OCI-LY7 (cell line): Measurements from ENCODE around the gene RIC3. TPM values are rescaled to one million over a fixed set of nuclear protein-coding genes. Genes with fewer than 3 reads are reported as not detected.

ENCODE experiments used
- BruUV-seq: library from RNA; stranded (reverse); fragments of 400-500 nt; replicated peaks from 2 replicates; lab custom pipeline; 2021; lab: Mats Ljungman, UMichigan
- CTCF ChIA-PET: fragments of 300-600 bp; sonication (Branson Sonifier 250); formaldehyde crosslinking; loops from one replicate; lab custom pipeline; 2022; ENCODE audit warnings: antibody characterized with exemption; ENCODE audit not compliant: unreplicated experiment; lab: Charles Lee
- POLR2A ChIA-PET: fragments of 300-600 bp; sonication (Branson Sonifier 250); formaldehyde crosslinking; loops from one replicate; lab custom pipeline; 2022; ENCODE audit warnings: antibody characterized with exemption; lab: Charles Lee
- DNase-seq: peaks from one replicate; pipeline ENCODE4 v3.0.0-alpha.2; 2015; ENCODE audit warnings: low spot score
- H2AFZ ChIP-seq: fragments of 200-600 bp; sonication (generic), shearing (Covaris generic); 2 replicates; pipeline ENCODE4 v1.6.1; 2014; ENCODE audit warnings: mild to moderate bottlenecking, antibody characterized with exemption, low read length, moderate library complexity
- H3K27ac ChIP-seq: fragments of 200-600 bp; sonication (generic); 2 replicates; pipeline ENCODE4 v1.5.1; 2014; ENCODE audit warnings: mixed run types, low read depth, mild to moderate bottlenecking, moderate library complexity, low read length, inconsistent platforms; ENCODE audit not compliant: poor library complexity, severe bottlenecking
- H3K36me3 ChIP-seq: fragments of 200-600 bp; sonication (generic); 2 replicates; pipeline ENCODE4 v1.6.1; 2014; ENCODE audit warnings: mild to moderate bottlenecking, antibody characterized with exemption, low read length, moderate library complexity, mixed read lengths; ENCODE audit not compliant: insufficient read depth
- H3K4me1 ChIP-seq: fragments of 200-600 bp; sonication (generic); 2 replicates; pipeline ENCODE4 v1.5.1; 2014; ENCODE audit warnings: mild to moderate bottlenecking, low read length; ENCODE audit not compliant: insufficient read depth, poor library complexity, severe bottlenecking
- H3K4me2 ChIP-seq: fragments of 200-600 bp; sonication (generic); 2 replicates; pipeline ENCODE4 v1.6.1; 2014; ENCODE audit warnings: mild to moderate bottlenecking, low read length
- H3K4me3 ChIP-seq: fragments of 200-600 bp; sonication (generic); 2 replicates; pipeline ENCODE4 v1.5.1; 2014; ENCODE audit warnings: mild to moderate bottlenecking, low read depth, low read length; ENCODE audit not compliant: poor library complexity, severe bottlenecking
- H3K79me2 ChIP-seq: fragments of 200-600 bp; sonication (generic); 2 replicates; pipeline ENCODE4 v1.6.1; 2016; ENCODE audit warnings: low read depth, mild to moderate bottlenecking, low read length, moderate library complexity, mixed read lengths; ENCODE audit not compliant: insufficient read depth
- H3K9me2 ChIP-seq: fragments of 200-600 bp; sonication (generic); 2 replicates; pipeline ENCODE4 v1.6.1; 2016; ENCODE audit warnings: mild to moderate bottlenecking, low read length, mixed read lengths; ENCODE audit not compliant: insufficient read depth
- H3K9me3 ChIP-seq: fragments of 200-600 bp; sonication (generic); 2 replicates; pipeline ENCODE4 v1.6.1; 2014; ENCODE audit warnings: mild to moderate bottlenecking, mixed run types, low read length, mixed read lengths
- H4K20me1 ChIP-seq: fragments of 200-600 bp; sonication (generic); 2 replicates; pipeline ENCODE4 v1.6.1; 2014; ENCODE audit warnings: mild to moderate bottlenecking, antibody characterized with exemption, low read length, moderate library complexity, mixed read lengths; ENCODE audit not compliant: insufficient read depth
- CTCF ChIP-seq: fragments of 200-600 bp; sonication (generic); conservative IDR thresholded peaks from 2 replicates; pipeline ENCODE4 v1.5.1; 2014; ENCODE audit warnings: mild to moderate bottlenecking, antibody characterized with exemption, low read length, moderate library complexity, mixed read lengths
- EZH2phosphoT487 ChIP-seq: fragments of 200-600 bp; sonication (generic); IDR thresholded peaks from 2 replicates; pipeline ENCODE4 v1.6.1; 2018; ENCODE audit warnings: low read depth, borderline replicate concordance, mild to moderate bottlenecking, mixed run types, antibody characterized with exemption, low read length, moderate library complexity, mixed read lengths
- intact Hi-C: fragments of 100-400 bp; cut with micrococcal nuclease; formaldehyde crosslinking; loops from one replicate; pipeline ENCODE4 v1.10.0; 2022; ENCODE audit not compliant: unreplicated experiment
- total RNA-seq, 2 experiments: library from RNA; depleted of rRNA in 1 of 2; stranded (reverse); fragments of >200 nt in 1 of 2; shearing (Covaris generic) in 1 of 2; gene quantifications; 2 replicates each; pipeline ENCODE4 v1.2.3, GENCODE V29; 2014 to 2022

Gene RIC3
- total RNA-seq, 2 experiments from 2014 or later = not detected

GRCh38 chr11:8094656-8095055 lies 74.2 kb downstream of the RIC3 start:
- no peak overlapping the region for H3K27ac ChIP-seq
- H3K4me1 ChIP-seq = peaks cover 5% of the 10 kb centered on the region
- no peaks in the 10 kb centered on the region for H3K9me2 ChIP-seq
- CTCF ChIA-PET = no interaction called here
- no peaks in the 10 kb centered on the region for H3K36me3 ChIP-seq
- H3K9me3 ChIP-seq = no peaks in the 10 kb centered on the region
- no peaks in the 10 kb centered on the region for H4K20me1 ChIP-seq
- intact Hi-C loops = no loop called here
- POLR2A ChIA-PET = no interaction called here
- TF ChIP-seq CTCF (no peak), EZH2phosphoT487 (no peak)
- H3K79me2 ChIP-seq = no peaks in the 10 kb centered on the region
- no peak overlapping the region for H2AFZ ChIP-seq
- no peak overlapping the region for H3K4me3 ChIP-seq
- no TSS peak for BruUV-seq
- DNase-seq = no peak
- no peak overlapping the region for H3K4me2 ChIP-seq

GRCh38 chr11:8093931-8094575 lies 74.8 kb downstream of the RIC3 start:
- H3K79me2 ChIP-seq = no peaks in the 10 kb centered on the region
- ChIA-PET POLR2A (no interaction called here), CTCF (no interaction called here)
- peaks cover 5% of the 10 kb centered on the region for H3K4me1 ChIP-seq
- no peak for TF ChIP-seq CTCF
- TF ChIP-seq EZH2phosphoT487 = no peak
- no peak overlapping the region for H2AFZ ChIP-seq
- no peaks in the 10 kb centered on the region for H3K36me3 ChIP-seq
- H4K20me1 ChIP-seq = no peaks in the 10 kb centered on the region
- no peak overlapping the region for H3K4me2 ChIP-seq
- no peaks in the 10 kb centered on the region for H3K9me3 ChIP-seq
- no peaks in the 10 kb centered on the region for H3K9me2 ChIP-seq
- DNase-seq = no peak
- intact Hi-C loops = no loop called here
- BruUV-seq = no TSS peak
- no peak overlapping the region for H3K4me3 ChIP-seq
- no peak overlapping the region for H3K27ac ChIP-seq

- POLR2A ChIA-PET = no interaction called here
- TF ChIP-seq EZH2phosphoT487 = no peak
- TF ChIP-seq CTCF = peak; percentile 78
- H3K4me2 ChIP-seq = peak overlapping the region; percentile 17; the same call in 1 of the 2 replicates
- H3K36me3 ChIP-seq = no peaks in the 10 kb centered on the region
- H3K4me3 ChIP-seq = no peak overlapping the region
- CTCF ChIA-PET = interaction anchor here (0.6 kb wide), 1 partner anchor 11 kb away, joined by 3 read pairs; no protein-coding TSS in a partner anchor
- DNase-seq = peak; percentile 70
- no TSS peak for BruUV-seq
- H4K20me1 ChIP-seq = no peaks in the 10 kb centered on the region
- H3K27ac ChIP-seq = no peak overlapping the region
- H3K4me1 ChIP-seq = peaks cover 5% of the 10 kb centered on the region
- no peaks in the 10 kb centered on the region for H3K79me2 ChIP-seq
- peak overlapping the region; percentile 66; the same call in 1 of the 2 replicates for H2AFZ ChIP-seq
- intact Hi-C loops = no loop called here
- no peaks in the 10 kb centered on the region for H3K9me2 ChIP-seq
- no peaks in the 10 kb centered on the region for H3K9me3 ChIP-seq
Observed at GRCh38 chr11:8092587-8093424, 76.0 kb downstream of the RIC3 start.
